ENCODE data around the gene GLIPR2. TPM values are rescaled to one million over a fixed set of nuclear protein-coding genes. Genes with fewer than 3 reads are reported as not detected.

Gene GLIPR2
- total and polyA plus RNA-seq, 3 donors from 2014 or later = 3.5 to 19.6 (median 3.9) TPM

DNA sequence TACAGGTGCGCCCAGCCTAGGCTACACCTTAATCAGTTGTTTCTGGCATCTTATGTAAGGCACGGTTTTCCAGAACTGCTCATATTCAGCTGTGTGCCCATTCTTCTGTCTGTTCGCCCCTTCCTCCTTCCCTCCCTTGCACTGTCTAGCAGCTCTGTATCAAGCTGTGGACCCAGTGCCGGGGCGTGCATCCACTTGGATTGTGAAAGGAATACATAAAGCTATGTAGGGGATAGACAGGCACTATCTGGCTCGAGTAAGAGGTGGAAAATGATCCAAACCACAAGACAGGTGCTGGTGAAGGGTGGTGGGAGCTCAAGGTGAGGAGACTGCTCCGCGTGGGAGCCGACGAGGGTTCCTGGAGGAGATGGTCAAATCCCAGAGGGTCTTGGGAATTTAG, 2.0 kb downstream of the GLIPR2 start:
- Histone ChIP-seq H3K9me3 (no peaks in the 10 kb centered on the region), H3K4me1 (peaks cover 26% of the 10 kb centered on the region), H3K27me3 (no peaks in the 10 kb centered on the region), H3K36me3 (ENCODE audit: low read depth, missing control alignments) (no peaks in the 10 kb centered on the region), H3K4me3 (no peak overlapping the region), H3K27ac (no peak overlapping the region)
- intact Hi-C loops (cut with DNase I; ENCODE audit: low total_unique reads) = no loop called here
- WGBS, 2 donors = 94 to 97% methylated on average over 10 of the region's 10 CpGs
- DNase-seq = no peak
- TF ChIP-seq POLR2A (IDR thresholded peaks at IDR 0.05) (no peak), CTCF (IDR thresholded peaks at IDR 0.05) (no peak)

GRCh38 chr9:36138901-36139300, 2.4 kb downstream of the GLIPR2 start:
- no peaks in the 10 kb centered on the region for H3K9me3 ChIP-seq
- H3K4me1 ChIP-seq = peaks cover 26% of the 10 kb centered on the region
- no peaks in the 10 kb centered on the region for H3K36me3 ChIP-seq (ENCODE audit: low read depth, missing control alignments)
- TF ChIP-seq CTCF (IDR thresholded peaks at IDR 0.05) (no peak), POLR2A (IDR thresholded peaks at IDR 0.05) (no peak)
- 96% methylated on average over 5 of the region's 5 CpGs for WGBS, 2 donors
- H3K27me3 ChIP-seq = no peaks in the 10 kb centered on the region
- no peak for DNase-seq
- intact Hi-C loops (cut with DNase I; ENCODE audit: low total_unique reads) = no loop called here
- H3K4me3 ChIP-seq = no peak overlapping the region
- no peak overlapping the region for H3K27ac ChIP-seq

GRCh38 chr9:36140086-36141084, 3.9 kb downstream of the GLIPR2 start:
- no peaks in the 10 kb centered on the region for H3K27me3 ChIP-seq
- intact Hi-C loops (cut with DNase I; ENCODE audit: low total_unique reads) = no loop called here
- no peak overlapping the region for H3K4me3 ChIP-seq
- H3K4me1 ChIP-seq = peaks cover 26% of the 10 kb centered on the region
- TF ChIP-seq POLR2A (IDR thresholded peaks at IDR 0.05) (no peak), CTCF (IDR thresholded peaks at IDR 0.05) (no peak)
- no peak for DNase-seq
- H3K27ac ChIP-seq = no peak overlapping the region
- WGBS, 2 donors = 90 to 95% methylated on average over 11 of the region's 11 CpGs
- H3K9me3 ChIP-seq = no peaks in the 10 kb centered on the region
- H3K36me3 ChIP-seq (ENCODE audit: low read depth, missing control alignments) = no peaks in the 10 kb centered on the region

DNA sequence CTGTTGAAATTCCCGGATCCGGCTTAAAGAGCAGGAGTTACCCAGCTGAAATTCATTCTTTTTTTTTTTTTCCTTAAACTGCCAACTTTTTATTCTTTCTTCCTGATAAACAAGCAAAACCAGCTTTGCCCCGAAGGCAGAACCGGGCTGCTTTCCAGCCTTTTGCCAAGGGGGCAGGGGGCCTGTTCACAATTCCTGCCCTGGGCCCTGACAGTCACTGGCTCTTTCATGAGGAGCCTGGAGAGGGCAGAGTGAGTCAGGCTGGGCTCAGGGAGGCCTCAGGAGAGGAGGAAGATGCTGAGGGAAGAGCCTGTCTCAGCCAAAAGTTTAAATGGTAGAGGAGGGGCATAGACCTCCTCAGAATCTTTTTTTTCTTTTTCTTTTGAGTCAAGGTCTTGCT, 4.8 kb downstream of the GLIPR2 start:
- H3K4me1 ChIP-seq = peaks cover 23% of the 10 kb centered on the region
- H3K9me3 ChIP-seq = no peaks in the 10 kb centered on the region
- no peaks in the 10 kb centered on the region for H3K27me3 ChIP-seq
- DNase-seq = peak; percentile 49
- no peak for TF ChIP-seq CTCF (IDR thresholded peaks at IDR 0.05)
- TF ChIP-seq POLR2A (IDR thresholded peaks at IDR 0.05) = no peak
- intact Hi-C loops (cut with DNase I; ENCODE audit: low total_unique reads) = no loop called here
- 68 to 71% methylated on average over 4 of the region's 4 CpGs for WGBS, 2 donors
- H3K27ac ChIP-seq = no peak overlapping the region
- H3K4me3 ChIP-seq = no peak overlapping the region
- no peaks in the 10 kb centered on the region for H3K36me3 ChIP-seq (ENCODE audit: low read depth, missing control alignments)
